Fibroblast of gingiva (primary cell): ENCODE results near the gene PKHD1.
"Not testable (repeated sequence)": the region's sequence is repeated elsewhere in the genome, so short reads cannot be mapped to it uniquely, and the experiment has no call there.

Experiments used
- DNase-seq: peaks from one replicate; pipeline ENCODE4 v3.0.0-alpha.2; 2011; ENCODE audit warnings: low read depth

The PKHD1 gene

DNA sequence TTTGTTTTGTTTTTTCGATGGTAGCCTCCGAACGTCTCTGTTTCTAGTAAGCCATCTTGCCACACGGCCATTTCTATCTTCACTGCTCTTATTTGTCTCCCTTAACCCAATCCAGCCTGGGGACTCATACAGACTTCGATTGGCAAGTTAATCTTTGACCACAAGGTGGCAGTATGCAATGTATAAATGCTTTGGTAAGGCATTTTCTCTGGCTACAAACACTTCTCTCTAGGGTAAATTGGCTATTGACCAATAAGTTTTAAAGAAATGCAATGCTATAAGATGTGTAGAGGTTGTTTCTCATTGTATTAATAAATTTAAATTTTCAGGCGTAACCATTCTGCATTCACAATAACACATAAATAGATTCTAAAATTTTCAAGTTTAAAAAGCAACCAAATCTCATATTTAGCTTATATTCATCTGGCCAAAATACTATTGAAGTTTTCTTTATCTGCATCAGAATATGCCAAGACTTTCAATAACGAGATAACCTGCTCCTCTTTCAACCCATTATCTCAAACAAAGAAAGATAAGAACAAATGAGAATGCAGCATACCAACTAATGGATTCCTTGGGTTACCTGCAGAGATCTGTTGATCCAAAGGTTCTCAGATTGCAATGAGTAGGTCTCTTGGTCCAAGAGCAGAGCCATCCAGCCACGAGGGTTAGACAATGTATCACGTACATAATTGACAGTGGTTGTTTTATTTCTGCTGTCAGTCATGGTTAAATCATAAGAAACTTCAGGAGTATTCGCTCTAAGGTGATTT is 231.9 kb downstream of the PKHD1 start:
- peak; percentile 44 for DNase-seq

DNA sequence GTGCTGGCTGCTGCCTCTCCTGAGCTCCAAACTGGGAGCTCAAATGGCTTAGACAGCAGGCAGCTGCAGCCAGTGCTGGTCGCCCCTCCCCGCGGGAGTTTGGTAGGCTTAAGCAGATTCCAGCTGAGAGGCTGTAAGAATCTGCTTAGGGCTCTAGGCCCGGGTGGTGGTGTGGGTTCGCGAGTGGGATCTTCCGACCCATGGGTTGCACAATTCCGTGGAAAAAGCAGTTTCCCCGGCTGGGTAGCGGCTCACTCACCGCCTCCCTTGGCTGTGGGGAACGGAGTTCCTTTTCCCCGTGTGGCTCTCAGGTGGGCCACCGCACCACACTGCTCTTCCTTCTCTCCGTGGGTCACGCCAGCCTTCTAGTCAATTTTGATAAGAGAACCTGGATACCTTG is 232.5 kb downstream of the PKHD1 start:
- no peak for DNase-seq

DNA sequence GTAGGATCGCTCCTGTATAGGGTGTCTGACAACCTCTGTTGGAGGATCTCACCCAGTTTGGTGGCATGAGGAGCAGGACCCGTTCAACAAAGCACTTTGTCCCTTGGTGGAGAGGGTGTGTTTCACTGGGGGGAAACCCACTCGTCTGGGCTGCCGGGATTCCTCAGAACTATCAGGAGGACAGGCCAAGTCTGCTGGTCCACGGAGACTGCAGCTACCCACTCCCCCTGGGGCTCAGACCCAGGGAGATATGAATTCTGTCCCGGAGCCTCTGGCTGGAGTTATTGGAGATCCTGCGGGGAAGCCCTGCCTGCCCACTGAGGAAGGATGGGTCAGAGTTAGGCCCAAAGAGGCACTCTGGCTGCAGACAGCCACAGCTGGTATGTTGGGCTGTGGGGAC is 233.1 kb downstream of the PKHD1 start:
- no peak for DNase-seq

DNA sequence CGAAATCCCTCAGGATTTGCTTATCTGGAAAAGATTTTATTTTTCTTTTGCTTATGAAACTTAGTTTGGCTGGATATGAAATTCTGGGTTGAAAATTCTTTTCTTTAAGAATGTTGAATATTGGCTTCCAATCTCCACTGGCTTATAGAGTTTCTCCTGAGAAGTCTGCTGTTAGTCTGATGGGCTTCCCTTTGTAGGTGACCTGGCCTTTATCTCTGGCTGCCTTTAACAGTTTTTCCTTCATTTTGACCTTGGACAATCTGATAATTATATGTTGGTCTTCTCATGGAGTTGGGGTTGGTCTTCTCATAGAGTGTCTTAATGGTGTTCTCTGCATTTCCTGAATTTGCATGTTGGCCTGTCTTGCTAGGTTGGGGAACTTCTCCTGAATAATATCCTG is 234.3 kb downstream of the PKHD1 start:
- not testable (repeated sequence) for DNase-seq

DNA sequence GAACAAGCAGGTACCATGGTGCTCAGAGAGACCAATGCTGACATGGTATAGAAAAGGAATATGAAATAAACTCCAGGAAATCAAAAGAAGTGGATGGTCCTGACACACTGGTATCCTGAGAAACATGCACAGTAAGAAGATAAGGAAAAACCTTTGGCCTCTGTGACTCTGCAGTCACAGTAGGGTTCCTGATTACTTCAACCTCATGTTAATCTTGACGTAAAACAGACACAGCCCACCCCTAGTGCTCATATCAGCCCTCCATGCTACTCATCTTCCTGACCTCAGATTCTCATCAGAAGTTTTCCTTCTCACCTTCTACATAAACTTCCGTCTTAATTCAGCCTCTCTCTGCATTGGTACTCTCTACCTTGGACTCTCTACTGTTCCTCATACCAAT is 240.9 kb downstream of the PKHD1 start:
- DNase-seq: no peak

DNA sequence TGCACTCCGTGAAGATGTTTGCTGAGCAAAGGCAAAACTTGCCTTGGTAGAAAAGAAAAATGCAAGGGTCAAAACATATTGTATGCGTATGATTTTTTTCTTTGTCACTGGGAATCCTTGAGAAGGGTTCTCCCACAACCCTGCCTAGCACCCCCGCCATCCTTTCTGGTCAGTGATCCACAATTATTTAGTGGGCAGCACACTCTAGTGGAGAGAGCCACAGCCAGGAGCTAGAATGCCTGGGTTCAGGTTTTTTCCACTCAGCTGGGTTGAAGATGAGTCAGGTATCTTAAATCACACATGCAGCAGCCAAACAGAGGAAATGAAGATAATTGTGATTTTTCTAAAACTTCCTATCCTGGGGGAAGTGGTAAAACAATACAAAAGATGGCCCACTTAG is 243.1 kb downstream of the PKHD1 start:
- no peak for DNase-seq

DNA sequence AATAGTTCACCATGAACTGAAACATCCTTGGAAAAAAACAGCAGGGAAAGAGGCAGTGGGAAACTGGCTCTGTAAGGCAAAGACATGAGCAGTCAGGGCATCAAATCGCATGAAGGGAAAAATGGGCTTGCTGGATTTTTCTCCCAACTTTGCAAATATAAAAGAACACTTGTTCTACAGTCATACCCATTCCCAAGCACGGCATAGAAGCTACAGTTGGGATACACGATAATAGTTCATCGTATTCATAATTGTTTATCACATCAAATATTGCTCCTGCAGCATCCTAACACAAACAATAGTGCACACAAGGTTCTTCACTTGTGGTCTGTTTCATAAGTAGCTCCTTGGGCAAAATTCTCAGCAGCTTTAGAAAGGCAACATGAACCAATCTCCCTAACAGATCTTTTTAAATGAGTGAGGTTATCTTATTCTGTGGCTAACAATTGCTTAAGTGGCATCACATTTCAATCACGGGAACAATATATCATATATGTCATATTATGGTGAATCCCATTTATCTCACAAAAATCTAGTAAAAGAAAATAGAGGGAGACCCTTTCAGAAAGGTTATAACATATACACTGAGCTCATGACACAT is 243.9 kb downstream of the PKHD1 start:
- DNase-seq: no peak

DNA sequence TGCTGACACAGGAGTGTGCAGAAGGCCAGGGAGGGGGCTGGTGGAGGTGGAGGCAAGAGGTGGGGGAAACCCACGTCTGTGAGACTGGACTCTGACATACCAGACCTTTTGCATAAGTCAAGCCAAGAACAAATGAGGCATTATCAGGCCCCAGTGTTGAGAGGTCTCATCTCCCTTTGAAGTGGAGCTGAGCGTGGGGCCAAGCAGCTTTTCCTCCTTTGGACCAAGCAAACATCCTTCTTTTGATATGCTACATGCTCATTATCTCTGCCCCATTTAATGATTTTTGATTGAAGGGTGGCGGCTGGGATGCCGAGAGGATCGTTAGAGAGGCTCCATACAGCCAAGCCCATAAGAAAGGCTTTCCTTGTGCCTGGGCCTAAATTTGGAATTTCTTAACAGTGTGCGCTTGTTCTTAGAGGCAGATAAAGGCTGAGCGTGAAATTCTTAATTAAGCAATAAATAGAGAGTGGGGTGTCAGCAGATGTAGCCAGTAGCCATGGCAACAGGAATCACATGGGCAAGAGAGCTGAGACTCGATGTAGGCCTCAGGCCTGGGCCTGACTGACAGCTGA is 244.5 kb downstream of the PKHD1 start:
- DNase-seq: no peak

DNA sequence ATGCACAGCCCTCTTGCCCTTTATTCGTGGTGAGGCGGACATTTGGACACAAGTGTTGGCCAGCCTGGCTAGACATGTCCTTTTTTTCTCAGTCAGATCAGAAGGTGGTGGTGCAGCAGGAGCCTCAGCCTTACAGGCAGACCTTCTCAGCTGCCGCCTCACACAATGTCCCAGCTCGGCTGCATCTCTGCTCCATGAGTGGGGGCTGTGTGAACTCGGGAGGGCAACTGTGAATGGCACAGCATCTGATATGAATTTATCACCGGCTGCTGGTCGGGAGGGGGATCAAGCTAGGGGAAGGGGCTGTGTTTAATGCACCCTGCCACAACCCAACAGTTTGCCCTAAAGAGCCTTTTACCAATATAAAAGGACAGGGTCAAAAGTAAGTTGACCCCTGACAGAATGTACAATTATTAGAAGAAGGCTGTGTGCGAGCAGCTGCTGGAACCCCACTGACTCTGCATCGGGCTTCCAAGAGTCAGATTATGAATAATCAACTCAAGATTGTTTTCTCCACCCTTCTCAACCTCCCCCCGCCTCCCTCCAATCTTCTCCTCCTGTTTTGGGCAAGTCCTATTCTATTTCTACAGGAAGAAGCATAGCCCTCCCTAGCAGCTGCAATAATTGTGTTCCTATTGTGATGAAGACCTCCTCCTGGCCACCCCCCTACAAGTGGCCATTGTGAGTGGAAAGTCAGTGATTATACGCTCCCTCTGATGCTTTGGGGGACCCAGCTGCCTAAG is 245.2 kb downstream of the PKHD1 start:
- no peak for DNase-seq

DNA sequence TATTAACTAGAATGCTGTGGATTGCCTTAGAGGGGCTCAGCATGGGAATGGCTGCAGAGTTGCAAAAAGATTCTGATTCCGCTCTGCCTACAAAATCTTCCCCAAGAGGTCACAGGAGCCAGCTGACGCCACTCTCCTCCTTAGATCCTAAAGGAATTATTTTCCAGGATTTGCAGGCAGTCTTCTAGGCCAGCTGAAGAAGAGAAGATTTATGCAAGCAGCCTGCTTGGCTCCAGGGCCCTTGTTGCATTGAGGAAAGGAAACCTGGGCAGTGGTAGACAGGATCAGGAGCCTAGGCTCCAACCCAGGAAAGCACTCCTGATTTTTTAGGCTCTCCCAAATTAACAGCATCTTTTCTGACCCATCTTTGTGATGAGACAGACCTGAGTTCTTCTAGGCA is 245.8 kb downstream of the PKHD1 start:
- DNase-seq: no peak

DNA sequence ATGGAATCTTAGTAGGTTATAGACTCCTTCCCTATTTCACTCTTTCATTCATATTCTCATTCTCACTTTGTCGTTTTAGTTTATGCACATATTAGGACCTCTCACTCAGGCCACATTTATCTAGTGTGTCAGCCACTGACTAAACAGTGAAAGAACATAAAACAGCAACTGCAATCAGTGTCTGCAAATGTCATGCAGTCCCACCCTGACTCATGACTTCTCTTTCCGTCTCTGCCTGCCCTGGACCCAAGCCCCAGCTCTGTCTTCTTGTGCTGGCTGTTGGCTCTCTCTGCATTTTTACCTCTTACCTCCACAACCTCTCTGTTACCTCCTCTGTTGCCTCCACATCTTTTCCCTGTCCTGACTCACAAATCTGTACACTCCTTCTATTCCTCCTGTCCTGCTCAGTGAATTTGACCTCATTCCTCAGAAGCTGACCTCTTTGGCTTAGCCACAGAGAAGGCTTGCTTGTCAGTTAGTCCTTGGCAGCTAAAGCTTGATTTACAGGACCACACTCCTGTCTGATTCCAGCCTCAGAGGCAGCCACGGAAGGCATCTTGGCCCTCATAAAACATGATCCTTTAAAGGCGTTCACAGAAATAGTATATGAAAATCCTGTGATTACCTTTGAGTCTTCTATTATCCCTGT is 247.6 kb downstream of the PKHD1 start:
- no peak for DNase-seq

DNA sequence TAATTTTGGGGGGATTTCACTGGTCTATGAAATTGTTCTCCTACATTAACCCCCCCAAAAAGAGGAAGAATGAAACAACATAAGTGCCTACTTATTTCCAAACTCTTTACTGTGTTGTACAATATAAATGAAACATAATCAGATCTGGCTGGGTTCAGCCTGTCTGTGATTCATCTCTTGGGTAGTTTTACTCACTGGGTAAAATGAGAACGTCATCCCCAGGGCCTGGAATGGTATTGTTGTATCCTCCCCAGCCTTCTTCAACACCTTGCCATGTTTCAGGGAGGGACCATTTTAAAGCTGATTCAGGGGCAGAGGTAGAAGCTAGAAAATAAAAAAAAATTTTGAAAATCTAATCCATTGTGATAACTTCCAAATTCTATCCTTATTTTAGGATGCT is 256.7 kb downstream of the PKHD1 start:
- DNase-seq: no peak

DNA sequence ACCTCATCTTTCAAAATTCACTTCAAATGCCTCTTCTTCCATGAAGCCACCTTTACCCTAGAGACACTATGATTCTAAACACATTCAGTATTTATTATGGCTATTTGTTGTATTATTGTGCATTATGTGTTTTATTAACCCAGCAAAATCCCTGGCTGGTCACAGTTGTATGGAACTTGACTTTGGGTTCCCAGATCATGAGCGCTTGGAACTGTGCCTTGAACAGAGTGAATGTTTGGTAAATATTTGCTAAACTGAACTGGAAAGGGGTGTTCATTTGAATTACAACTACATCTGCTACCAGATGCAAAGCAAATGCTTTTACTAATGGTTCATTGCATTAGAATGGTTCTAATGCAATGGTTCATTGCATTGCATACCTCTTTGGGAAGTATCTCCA is 259.8 kb downstream of the PKHD1 start:
- no peak for DNase-seq

DNA sequence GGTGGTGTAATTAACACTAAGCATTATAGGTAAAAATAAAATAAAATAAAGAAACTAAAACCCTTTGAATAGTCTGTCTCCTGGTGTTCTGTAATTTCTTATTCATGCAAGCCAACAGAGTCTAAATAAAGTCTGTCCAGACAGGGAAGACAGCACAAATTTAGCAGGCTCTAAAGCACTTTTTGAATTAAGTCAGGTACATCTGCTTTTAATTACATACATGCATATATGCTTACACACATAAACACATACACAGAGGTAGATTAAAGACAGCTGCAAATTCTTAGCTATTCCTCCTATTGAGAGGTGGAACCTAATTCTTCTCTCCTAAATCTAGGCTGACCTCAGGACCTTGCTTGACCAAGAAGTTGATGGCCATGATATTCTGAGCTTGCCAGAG is 262.5 kb downstream of the PKHD1 start:
- no peak for DNase-seq

DNA sequence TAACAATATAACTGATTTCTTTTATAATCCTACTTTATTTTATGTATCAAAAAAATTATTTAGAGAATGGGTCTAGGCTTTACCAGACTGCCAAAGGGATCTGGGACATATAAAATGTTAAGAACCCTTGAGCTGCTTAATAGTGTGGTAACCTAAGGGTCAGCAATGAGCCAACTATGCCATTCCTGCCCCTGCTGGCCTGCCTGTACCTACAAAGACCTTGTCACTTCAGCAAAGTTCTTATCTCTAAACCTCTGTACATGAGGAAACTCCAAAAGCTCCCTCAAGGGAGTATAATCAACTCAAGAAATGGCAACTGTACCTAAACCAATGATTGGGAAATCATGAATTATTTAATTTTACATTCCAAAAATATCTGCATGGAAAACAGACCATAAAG is 266.9 kb downstream of the PKHD1 start:
- DNase-seq: no peak

DNA sequence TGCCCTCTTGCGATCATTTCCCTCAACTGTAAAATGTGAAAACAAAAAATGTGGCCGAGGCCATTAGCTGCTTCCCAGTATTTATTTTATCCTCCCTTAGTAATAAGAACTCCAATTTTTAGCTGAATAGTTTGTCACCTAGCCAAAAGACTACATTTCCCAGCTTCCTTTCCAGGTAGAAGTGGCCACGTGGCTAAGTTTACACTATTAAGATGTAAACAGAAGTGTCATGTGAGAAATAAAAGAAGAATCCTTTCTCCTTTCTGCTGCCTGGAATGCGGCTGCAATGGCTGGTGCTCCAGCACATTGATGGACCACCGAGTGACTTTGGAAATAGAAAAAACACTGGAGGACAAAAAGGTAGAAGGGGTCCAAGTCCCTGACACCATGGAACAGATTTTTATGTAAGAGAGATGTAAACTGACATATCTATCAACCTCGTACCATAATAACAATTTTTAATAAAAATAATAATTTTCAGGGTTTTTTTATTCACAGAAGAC is 268.8 kb downstream of the PKHD1 start:
- no peak for DNase-seq

DNA sequence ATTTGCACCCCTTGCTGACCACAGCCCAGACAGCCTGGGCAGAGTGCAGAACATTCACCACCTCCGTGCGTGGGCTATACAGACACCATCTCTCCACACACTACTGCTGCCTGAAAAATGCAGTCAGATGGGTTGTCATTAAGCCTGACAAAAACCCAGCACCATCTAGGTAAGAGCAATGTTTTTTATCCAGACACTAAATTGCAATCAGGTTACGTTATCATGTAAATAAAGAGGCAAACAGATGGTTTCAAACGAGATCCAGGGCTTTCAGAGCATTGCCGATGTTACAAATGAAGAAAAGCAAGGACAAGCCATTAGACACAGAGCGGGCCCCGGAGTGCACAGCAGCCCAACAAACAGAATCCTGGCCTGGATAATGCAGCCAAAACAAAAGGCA is 269.6 kb downstream of the PKHD1 start:
- no peak for DNase-seq

DNA sequence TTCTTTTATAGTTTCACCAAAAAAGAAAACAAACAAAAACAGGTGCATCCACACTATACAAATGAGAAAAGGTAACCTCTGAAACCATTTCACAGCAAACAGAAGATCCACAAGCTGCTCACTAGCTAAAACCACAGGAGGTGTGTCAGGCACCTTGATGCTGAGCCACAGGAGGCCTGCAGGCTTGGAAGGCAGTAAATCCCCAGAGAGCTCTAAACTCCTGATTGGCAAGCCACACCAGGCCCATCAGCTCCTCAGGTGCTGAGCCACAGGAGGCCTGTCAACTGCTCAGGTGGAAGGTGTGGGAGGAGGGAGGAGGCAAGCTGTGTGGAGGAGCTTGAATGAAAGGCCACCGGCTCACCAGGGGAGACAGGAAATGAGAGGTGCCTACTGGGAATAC is 273.0 kb downstream of the PKHD1 start:
- DNase-seq: no peak

DNA sequence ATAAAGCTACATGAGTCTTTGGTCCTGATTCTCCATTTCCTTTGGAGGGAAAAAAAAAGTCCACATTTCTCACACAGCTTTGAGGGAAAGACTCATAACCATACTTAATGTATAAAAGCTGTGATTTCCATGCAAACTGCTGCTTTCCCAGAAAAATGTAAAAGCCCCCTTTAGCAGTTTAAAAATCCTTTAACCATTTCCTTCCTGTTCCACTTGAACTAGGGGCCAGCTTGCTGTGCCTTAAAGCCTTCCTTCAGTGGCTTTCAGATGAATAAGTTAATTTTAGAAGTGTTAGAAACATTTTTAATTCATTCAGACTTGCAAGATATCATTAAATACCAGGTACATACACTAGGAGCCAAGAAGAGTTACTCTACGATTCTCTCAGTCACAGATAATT is 273.5 kb downstream of the PKHD1 start:
- DNase-seq: no peak

DNA sequence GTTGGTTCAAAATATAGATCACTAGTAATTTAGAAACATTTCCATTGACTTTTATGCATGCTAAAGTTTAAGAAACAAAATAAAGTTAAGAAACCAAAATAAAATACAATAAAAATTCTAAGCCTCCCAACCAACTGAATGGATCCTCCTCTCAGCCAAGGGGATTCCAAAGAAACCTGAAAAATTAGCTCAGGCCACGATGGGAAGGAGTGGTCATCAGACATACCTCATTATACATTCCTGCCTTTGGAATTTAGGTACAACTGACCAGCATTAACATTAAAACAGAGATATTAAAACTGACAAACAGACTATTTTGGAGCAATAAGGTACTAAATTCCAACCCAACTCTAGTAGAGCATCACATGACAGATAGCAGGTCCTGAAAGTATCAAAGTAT is 275.2 kb downstream of the PKHD1 start:
- DNase-seq: no peak

DNA sequence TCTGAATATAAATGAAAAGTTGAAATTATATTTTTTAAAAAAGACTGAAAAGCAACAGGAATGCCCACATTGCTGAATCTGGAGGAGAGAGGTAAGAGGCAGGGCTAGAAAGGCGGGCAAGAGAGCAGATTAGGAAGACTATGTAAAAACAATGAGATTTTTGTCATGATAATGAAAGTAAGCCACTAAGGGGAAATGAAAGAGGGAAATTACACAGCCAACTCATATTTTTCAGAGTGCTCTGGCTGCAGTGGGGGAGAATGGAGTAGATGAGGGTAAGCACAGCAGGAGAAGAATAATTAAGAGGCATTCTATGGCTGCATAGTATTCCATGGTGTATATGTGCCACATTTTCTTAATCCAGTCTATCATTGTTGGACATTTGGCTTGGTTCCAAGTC is 281.9 kb downstream of the PKHD1 start:
- no peak for DNase-seq

DNA sequence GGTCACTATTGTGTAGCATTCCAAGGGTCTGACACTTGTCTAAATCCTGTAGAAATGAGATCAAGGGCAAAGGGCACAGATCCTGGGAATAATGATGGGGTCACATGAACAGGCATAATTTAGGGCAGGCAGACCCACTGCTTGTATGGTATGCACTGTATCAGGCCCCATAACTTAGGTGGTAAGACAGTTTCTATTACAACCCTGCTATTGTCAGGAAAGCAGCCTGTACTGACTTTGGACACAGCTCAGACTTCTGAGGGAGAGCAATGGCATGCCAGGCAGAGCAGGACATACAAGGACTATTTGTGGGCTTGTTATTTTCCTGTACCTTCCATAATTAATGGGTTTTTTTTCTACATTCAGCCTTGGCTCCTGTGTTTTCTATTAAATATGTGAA is 286.8 kb downstream of the PKHD1 start:
- DNase-seq: no peak
